ENCODE measurements around the gene ANKS1B.
"Not testable (repeated sequence)": the region's sequence is repeated elsewhere in the genome, so short reads cannot be mapped to it uniquely, and the experiment has no call there.

The ANKS1B gene

DNA sequence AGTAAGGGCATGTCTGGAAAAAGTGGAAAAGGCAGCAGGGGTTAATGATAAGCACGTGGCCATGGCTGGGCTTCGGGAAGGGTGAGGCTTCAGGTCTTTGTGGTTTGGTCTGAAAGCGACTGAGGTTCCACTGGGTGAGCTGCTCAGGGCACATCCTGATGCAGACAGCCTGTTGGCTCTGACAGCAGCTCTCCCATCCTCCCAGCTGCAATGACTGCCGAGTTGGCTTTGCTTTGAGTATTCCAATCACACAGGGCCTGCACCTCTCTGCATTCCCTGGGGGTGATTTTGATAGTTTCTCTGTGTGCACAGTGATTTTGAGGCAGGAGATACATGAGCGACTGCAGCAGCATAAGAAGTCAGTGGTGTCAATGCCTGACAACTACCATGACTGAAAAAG lies 948.9 kb downstream of the ANKS1B start:
- DNase-seq: no peak

DNA sequence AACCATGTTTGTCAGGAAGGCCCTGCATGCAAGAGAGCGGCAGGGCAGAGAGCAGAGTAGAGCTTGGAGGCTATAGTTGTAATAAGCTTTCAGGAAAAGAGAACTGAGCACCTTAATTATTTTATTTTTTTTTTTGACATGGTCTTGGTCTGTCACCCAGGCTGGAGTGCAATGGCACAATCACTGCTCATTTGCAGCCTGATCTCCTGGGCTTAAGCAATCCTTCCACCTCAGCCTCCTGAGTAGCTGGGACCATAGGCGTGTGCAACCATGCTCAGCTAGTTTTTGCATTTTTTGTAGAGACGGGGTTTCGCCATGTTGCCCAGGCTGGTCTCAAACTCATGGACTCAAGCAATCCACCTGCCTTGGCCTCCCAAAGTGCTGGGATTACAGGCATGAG lies 950.5 kb downstream of the ANKS1B start:
- DNase-seq: not testable (repeated sequence)

DNA sequence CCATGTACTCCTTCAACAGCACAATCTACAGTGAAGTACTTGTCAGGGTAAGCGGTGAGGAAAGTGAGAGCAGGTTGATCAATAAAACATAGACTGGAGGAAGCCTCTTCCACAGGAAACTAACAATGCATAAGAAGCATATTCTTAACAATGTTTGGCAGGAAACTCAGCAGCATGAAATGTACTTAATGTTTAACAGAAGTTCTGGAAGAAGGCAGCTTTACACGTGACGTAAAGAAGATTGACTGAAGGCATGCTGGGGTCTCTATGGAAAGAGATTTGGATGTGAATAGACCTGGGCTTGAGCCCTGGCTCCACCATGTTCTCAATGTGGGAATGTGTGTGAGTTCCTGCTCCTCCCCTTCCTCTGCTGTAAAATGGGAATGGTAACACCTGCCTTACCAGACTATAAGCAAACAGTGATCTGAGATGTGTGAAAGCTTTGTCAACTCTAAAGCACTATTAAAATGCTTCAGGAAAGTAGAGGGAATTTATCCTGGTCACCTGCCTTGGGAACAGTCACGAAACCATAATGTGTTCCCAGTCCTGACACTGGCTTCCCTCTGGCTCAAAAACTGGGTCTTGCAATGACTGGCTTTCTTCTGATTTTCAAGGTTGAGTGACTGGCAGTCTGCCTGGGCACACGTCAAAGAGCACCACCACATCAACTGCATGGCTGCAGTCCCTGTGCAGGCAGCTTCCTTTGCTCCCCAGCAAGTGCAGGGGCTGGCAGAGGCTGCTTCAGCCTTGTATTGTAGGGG lies 955.0 kb downstream of the ANKS1B start:
- DNase-seq: no peak

DNA sequence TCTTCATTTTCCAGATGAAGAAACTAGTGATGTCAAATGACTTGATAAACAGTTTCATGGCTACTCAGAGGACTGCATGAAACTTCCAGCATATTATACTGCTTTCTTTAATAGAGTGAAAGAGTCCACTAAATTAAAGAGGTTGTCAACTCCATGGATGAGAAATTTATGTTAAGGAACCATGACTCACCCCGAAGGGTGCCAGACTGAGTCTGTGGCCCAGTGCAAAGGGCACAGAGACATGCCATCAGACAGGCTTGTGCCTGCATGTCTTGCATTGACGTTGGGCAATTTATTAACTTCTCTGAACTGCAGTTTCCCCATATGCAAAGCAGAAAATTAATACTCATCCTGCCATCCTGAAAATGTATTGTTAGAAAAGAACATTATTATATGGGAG lies 957.3 kb downstream of the ANKS1B start:
- no peak for DNase-seq

DNA sequence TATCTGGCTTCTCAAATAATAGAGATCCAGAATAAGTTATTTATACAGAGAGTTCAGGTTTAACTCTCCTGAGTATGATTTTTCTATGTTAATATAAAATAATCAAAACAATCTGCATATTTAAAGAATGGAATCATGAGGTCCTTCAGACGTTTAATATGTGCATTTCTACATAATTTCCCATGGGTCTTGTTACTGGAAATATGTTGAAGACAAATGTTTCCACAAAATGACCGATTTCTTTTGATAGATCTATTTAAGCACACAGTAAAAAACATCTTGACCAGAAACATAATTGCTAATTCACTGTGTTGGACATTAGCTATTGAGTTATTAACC lies 957.7 kb downstream of the ANKS1B start:
- no peak for DNase-seq

DNA sequence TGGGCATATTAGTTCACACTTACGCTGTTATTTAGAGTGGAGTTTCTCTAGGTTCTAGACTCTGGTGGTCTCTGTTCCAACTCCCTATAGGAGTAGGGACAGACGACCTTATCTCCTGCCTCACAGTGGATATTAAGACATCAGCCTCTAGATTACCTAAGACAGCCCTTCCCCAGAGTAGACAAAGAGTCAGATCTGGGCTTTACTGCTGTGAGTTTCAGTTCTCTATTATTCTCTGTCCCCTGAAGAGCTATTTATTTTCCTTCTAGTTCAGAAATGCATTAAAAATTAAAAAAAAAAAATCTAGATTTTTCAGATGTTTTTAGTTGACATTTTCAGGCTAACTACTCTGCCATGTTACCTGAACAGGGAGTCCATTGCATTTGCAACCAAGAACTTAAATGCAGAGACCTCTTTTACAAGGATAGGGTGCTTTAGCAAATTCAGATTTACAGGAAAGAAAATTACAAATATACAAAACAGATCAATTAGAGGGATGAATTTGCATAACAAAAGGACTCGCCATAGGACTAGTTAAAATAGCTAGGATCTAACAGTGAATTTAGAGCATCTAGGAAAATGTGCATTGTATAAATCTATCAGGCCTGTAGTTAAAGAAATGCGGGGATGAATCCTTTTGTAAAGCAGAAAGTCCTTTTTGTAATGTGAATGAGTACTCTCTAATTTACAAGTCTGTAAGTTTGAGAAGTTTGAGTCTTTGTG lies 958.2 kb downstream of the ANKS1B start:
- DNase-seq: no peak

DNA sequence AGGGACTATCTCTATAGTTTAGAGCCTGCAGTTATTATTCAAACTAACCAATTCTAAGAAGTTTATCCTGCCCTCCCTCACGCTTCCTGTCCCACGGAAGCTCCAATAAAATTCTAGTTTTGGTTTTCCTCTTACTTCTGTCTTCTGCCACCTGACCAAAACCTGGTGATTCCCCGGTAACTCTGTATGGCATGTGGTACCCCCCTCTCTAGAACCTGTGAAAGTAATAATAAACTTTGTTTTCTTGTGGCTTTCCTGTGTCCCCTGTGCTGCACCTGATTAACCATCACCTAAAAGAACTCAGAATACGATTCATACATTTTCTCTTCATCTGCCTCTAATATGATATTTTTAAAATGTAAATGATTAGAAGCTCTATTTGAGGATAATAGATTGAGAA lies 959.9 kb downstream of the ANKS1B start:
- no peak for DNase-seq

DNA sequence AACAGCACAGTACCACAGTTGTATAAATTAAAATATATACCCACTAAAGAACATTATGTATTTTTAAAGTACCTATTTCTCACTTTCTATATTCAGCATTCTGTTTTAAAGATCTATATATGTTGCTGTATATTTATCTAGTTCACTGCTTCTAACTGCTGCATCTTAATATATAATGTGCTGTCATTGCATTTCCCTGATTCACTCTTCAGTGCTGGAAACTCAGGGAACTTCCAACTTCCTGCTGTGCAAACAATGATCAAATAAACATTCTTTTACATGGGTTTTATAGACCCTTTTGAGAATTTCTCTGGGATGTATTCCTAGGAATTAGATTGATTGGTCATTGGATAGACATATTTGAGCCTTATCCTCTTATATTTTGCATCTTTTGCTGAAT lies 960.5 kb downstream of the ANKS1B start:
- no peak for DNase-seq

DNA sequence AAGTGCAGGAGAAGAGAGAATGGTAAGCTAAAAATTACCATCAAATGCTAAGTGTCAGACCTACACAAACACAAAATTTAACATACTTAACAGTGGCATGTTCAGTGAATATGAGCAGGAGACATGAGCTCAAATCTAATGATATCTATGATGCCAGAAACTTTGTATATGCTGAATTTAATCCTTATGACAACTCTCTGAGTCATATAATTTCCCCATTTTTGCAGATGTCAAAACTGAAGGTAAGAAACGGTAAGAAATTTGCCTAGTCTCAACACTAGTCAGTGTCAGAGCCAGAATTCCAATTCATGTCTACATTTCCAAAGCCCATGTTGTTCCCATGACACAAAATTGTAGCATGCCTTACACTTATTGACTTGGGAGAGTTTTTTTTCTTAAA lies 963.9 kb downstream of the ANKS1B start:
- DNase-seq: no peak

DNA sequence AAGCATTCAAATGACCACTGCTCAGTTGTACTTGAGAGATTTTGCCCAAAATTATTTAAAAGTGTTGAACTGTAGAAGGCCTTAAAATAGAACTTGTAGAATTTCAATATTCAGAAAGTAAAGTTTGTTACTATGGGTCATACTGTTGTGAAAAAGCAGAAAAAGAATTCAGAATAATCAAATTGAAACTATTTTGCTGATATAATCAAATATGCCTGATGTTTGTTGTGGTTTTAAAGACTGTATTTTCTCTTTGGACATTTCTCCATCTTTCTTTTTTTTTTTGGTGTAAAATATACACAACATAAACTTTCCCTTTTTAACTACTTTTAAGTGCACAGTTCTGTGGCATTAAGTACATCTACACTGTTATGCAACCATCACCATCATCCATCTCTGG lies 964.9 kb downstream of the ANKS1B start:
- no peak for DNase-seq

DNA sequence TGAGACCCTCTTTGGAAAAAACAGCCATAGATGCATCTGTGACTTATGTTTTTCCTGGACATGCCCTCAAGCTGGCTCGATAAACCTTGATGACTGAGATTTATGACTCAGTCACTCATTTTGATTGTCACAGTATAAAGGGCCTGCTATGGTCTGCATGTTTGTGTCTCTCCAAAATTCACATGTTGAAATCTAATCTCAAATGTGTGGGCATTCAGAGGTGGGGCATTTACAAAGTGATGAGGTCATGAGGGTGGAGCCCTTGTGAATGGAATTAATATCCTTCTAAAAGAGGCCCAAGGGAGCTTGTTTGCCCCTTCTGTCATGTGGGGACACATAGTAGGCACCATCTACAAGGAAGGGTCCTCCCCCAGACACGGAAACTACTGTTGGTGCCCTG lies 966.8 kb downstream of the ANKS1B start:
- no peak for DNase-seq

DNA sequence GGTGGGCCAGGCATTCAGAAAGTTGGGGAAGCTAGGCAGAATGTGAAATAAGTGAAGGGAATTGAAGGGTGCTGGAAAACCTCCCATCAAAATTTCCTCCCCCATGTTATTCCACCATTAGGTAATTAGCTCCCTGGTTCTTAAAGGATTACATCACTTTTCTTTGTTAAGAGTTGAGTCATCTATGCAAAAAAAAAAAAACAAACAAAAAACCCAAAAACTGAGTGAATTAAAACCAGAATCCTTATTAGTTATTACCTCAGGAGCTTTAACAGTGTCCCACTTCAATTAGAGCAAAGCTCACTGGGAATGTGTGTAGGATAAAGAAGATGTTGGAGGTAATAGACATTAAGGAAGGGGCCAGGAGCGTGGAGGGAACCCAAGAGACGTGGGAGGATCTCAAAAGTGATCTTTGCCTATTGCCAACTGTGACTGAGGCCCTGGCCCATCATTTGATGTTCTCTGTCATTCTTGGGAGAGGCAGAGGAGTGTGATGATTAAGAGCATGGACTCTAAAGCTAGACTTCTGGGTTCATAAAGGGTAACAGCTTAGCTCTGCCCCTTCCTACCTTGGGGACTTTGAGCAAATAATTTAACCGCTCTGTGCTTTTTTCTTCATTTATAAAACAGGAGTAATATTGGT lies 975.0 kb downstream of the ANKS1B start:
- DNase-seq: no peak

DNA sequence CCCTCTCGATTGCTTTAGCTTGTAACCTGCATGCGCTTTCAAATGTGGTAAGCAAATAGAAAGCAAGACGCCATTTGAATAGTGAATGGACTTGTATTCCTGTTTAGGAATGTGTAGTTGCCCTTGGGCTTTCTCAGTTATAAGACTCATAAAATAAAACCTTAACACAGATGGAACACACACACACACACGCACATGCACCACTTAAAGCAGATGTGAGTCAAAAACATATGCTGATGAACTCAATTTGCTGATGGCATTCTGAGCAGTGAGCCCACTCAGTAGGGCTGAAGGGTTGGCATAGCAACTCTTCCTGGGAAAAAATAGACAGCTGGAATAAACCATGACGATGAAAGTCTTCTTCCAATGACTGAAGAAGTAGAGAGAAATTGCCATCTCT lies 979.1 kb downstream of the ANKS1B start:
- DNase-seq: no peak

DNA sequence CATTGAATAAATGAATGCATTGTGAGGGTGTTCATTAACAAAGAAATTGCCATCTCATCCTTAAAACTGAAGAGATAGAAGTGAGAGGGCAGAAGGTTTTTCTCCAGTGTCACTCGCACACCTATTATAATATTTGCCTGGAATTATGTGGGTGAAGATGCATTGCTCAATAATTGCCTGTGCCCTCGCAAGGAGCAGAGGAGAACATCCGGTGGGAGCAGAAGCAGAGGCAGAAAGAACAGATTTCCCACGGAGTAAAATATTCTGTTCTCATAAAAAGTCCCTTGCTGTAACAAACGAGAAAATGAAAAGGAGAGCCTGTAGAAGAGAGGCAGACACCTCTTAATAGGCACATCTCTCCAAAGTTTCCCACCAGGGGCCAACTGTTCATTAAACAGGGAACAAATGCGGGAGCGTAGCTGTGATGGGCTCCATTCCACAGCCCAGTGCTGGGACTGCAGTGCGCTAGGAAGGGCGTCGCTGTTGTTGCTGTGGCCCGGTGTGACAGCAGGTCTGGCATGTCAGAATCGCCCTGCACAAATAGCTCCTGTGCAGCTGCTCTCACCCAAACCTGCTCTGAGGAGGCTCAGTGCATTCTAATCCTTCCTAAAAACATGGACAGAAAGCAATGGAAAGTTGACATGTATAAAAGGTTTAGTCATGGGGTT lies 979.8 kb downstream of the ANKS1B start:
- no peak for DNase-seq

DNA sequence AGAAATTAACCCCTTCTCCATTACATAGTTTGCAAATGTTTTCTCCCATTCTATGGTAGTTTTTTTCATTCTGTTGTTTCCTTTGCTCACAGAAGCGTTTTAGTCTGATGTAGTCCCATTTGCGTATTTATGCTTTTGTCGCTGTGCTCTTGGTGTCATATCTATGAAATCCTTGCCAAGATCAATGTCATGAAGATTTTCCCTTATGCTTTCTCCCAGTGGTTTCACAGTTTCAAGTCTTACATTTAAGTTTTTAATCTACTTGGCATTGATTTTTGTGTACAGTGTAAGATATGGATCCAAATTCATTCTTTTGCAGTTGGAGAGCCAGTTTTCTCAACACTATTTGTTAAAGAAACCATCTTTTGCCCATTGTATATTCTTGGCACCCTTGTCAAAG lies 982.0 kb downstream of the ANKS1B start:
- DNase-seq: no peak

DNA sequence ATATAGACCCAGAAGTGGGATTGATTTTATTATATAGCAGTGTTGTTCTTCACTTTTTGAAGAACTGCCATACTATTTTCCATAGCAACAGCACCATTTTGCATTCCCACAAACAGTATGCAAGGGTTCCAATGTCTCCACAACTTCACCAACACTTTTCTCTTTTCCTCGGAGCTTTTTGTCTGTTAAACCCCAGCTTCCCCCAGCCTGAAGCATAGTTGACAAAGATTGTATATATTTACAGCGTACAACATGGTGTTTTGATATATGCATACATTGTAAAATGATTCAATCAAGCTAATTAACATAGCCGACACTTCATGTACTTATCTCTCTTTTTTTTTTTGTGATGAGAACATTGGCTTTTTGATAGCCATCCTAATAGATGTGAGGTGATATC lies 982.6 kb downstream of the ANKS1B start:
- no peak for DNase-seq

DNA sequence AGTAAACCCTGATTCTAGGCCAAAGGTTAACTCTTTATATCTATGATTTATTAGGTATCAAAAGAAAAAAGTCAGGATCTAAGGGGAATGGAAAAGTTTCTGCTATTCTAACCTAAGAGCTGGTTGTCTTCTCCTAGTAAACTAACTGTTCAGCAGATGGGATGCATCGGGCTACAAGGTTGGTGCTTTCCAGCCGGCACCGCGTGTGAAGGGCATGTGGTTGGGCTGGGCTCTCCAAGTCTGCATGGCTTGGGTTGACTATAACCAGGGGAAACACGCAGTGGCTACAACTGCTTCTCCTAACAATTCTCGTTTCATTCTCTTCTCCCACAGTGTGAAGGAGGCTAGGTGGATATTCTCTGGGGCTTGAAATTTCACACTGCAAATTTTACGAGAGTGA lies 985.2 kb downstream of the ANKS1B start:
- DNase-seq: no peak

DNA sequence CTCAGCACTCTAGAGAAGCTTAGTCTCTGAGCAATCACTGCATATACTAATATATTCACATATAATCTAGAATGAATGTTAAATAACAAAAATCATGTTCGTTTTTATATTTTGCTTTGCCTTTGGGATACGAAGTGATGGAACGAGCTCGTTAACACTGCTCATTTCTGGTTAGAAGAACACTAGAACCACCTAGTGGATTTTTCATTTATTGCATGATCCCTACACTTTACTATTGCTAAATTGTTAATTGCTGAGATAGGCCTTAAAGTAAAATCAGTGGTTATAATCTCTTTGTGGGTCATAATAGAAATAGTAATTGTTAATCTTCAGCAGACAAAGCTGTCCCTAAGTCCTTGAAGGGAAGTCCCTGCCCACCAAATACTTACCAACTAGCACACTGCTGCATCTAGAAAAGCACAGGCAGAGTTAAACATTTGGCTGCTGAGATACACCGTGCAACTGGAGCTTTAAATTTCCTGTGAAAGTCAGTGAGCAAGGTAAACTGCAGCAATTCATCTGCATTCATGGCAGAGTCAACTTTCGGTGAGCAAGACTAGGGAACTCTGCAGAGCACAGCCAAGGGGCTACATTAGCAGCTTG lies 985.9 kb downstream of the ANKS1B start:
- DNase-seq: no peak

DNA sequence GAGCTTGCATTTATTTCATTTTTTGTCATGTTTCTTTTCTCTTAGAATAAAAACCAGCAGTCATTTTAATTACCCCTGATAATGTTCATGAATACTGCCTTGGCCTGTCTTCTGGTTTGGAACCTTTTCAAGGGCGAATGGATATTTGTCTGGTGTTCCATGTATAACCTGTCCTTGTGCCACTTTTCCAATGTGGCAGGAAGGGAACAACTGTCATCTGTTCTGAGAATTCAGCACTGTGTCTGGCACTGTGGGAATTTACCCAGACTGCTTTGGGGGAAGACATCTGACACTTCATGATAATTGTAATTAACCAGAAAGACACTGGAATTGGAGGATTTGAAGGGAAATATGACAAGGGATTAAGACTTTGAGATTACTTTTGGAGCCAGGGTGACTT lies 986.8 kb downstream of the ANKS1B start:
- no peak for DNase-seq

DNA sequence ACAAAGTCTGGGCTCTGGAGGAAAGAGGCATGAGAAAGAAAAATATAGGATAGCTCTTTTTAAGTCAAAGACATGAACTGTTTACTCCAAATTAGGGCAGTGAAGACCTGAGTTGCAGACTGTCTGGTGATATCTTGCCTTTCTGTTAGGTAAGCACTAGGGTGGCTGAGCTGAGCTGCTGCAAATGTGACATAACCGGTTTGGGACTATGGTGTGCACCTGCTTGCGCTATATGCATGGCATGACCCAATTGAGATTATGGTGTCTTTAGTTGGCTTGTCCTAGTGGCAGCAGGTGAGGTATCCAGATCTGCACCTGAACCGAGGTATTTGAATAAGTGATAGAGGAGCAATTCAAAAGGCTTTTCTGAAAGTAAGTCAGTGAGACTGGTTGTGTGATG lies 994.1 kb downstream of the ANKS1B start:
- DNase-seq: no peak

DNA sequence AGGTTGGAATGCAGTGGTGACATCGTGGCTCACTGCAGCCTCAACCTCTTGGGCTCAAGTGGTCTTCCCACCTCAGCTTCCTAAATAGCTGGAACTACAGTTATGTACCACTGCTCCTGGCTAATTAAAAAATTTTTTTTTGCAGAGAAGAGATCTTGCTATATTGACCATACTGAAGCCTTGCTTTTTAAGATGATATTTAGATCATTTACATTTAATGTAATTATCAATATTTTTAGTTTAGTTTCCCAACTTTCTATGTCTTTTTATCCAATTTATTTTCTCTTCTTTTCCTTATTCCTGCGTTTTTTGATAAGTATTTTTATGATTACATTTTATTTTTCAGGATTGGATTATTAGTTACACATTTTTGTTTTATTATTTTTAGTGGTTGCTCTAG lies 999.6 kb downstream of the ANKS1B start:
- DNase-seq: no peak

DNA sequence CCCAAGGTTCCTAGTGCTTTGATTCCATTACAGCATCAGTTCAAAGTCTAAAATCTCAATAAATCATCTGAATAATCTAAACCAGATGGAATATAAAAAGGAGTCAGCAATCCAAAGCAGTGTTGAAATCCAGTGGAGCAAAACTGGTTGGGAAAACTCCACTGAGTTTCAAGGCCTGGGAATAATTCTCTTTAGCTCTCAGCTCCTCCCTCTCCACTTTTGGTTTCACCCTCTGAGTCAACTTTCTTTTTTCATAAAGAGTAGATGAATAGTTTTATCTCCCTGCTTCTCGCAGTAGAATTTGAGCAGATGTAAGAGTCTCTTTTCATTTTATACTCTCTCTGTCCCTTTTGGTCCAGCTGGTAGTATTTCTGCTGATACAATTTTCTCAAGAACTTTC lies 1001.1 kb downstream of the ANKS1B start:
- no peak for DNase-seq

DNA sequence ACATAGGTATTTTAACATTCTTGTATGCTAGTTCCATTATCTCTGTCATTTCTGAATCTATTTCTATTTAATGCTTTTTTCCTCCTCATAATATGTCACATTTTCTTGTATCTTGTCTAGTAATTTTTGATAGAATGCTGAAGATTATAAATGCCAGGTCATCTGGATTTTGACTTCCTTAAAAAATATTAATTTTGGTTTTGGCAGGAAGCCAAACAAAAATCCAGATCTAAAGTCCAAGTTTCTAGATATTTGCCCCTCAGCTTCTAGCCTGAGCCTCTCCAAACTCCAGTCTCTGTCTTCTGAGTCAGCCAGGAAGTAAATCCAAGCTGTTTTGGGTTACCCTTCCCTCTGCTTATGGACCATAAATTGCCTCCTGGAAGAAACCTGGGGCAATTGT lies 1004.2 kb downstream of the ANKS1B start:
- DNase-seq: no peak

Measured in stimulated activated CD4-positive, alpha-beta T cell treated with anti-CD3 and anti-CD28 coated beads, Interleukin-4, amount 100 ng/mL, for 24 hours (primary cell).